ENCODE data around the gene KAZN.

The KAZN gene

GRCh38 chr1:14583788-14584187, 14.7 kb upstream of the KAZN start:
- Histone ChIP-seq H3K4me1 (ENCODE audit: control insufficient read depth, insufficient read depth, low read length, poor library complexity, severe bottlenecking) (no peaks in the 10 kb centered on the region), H3K9me3 (ENCODE audit: control insufficient read depth, low read length) (no peaks in the 10 kb centered on the region), H3K4me3 (ENCODE audit: insufficient read depth, low read depth, low read length, poor library complexity, severe bottlenecking) (no peak overlapping the region), H3K36me3 (ENCODE audit: control insufficient read depth, insufficient read depth, low read length) (no peaks in the 10 kb centered on the region), H3K27me3 (replicated peaks; ENCODE audit: control insufficient read depth, insufficient read depth, low read length, poor library complexity, severe bottlenecking) (no peaks in the 10 kb centered on the region), H3K27ac (ENCODE audit: insufficient read depth, low read length, poor library complexity, severe bottlenecking) (no peak overlapping the region)
- DNase-seq = no peak

GRCh38 chr1:14585728-14586127, 12.8 kb upstream of the KAZN start:
- no peak overlapping the region for H3K4me3 ChIP-seq (ENCODE audit: insufficient read depth, low read depth, low read length, poor library complexity, severe bottlenecking)
- H3K36me3 ChIP-seq (ENCODE audit: control insufficient read depth, insufficient read depth, low read length) = no peaks in the 10 kb centered on the region
- no peak overlapping the region for H3K27ac ChIP-seq (ENCODE audit: insufficient read depth, low read length, poor library complexity, severe bottlenecking)
- no peaks in the 10 kb centered on the region for H3K27me3 ChIP-seq (replicated peaks; ENCODE audit: control insufficient read depth, insufficient read depth, low read length, poor library complexity, severe bottlenecking)
- H3K9me3 ChIP-seq (ENCODE audit: control insufficient read depth, low read length) = no peaks in the 10 kb centered on the region
- no peaks in the 10 kb centered on the region for H3K4me1 ChIP-seq (ENCODE audit: control insufficient read depth, insufficient read depth, low read length, poor library complexity, severe bottlenecking)
- DNase-seq = no peak

DNA sequence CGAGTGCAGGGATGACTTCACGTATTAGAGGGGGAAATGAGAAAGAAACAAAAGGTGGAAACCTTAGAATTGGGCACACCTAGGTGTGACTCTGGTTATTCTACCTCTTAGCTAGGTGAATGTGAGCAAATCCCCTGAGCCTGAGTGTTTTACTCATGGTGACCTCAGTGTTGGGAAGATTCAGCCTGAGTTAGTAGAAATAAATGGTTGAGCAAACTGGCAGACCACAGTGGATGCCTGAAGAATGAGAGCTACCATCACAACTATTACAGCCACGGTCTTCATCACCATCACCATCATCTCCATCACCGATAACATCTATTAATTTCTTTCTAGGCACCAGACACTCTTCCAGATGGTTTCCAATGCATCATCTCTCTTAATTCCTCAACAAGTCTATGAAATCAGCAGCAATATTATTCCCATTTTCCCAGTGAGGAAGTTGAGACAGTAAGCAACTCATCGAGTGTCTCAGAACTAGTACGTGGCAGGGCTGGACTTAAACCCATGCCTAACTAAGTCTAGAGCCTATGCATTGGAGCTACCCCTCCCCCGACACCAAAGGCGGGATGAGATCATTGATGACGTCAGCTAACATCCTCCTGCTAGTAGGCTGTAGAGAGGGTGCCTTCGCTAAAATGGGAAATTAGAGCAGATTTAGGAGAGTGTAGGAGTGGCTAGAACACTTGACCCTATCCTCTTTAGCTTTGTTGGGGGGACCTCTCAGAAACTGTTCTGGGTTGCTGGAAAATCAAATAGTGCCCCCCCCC, 7.9 kb upstream of the KAZN start:
- Histone ChIP-seq H3K4me1 (ENCODE audit: control insufficient read depth, insufficient read depth, low read length, poor library complexity, severe bottlenecking) (no peaks in the 10 kb centered on the region), H3K36me3 (ENCODE audit: control insufficient read depth, insufficient read depth, low read length) (no peaks in the 10 kb centered on the region), H3K4me3 (ENCODE audit: insufficient read depth, low read depth, low read length, poor library complexity, severe bottlenecking) (no peak overlapping the region), H3K27ac (ENCODE audit: insufficient read depth, low read length, poor library complexity, severe bottlenecking) (no peak overlapping the region), H3K27me3 (replicated peaks; ENCODE audit: control insufficient read depth, insufficient read depth, low read length, poor library complexity, severe bottlenecking) (no peaks in the 10 kb centered on the region), H3K9me3 (ENCODE audit: control insufficient read depth, low read length) (no peaks in the 10 kb centered on the region)
- DNase-seq = no peak

DNA sequence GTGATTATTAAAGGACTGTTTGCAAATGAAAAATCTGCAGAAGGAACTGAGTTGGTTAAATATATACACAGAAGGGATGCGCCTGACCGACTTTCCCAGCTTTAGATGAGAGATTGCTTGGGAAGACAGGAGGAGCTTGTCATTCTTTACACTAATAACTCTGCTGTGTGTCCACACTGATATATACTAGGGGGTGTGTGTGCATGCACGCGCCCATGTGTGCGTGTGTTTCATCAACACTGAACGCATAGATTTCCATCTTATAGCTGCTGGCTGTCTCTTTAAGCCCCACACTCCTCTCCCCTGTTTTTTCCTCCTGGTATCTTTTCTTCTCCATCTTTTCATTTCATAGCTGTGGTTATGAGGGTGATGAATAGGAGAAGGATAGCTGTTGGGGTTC, 6.9 kb upstream of the KAZN start:
- H3K27me3 ChIP-seq (replicated peaks; ENCODE audit: control insufficient read depth, insufficient read depth, low read length, poor library complexity, severe bottlenecking) = no peaks in the 10 kb centered on the region
- H3K27ac ChIP-seq (ENCODE audit: insufficient read depth, low read length, poor library complexity, severe bottlenecking) = no peak overlapping the region
- H3K4me3 ChIP-seq (ENCODE audit: insufficient read depth, low read depth, low read length, poor library complexity, severe bottlenecking) = no peak overlapping the region
- no peak for DNase-seq
- no peaks in the 10 kb centered on the region for H3K9me3 ChIP-seq (ENCODE audit: control insufficient read depth, low read length)
- no peaks in the 10 kb centered on the region for H3K36me3 ChIP-seq (ENCODE audit: control insufficient read depth, insufficient read depth, low read length)
- no peaks in the 10 kb centered on the region for H3K4me1 ChIP-seq (ENCODE audit: control insufficient read depth, insufficient read depth, low read length, poor library complexity, severe bottlenecking)

DNA sequence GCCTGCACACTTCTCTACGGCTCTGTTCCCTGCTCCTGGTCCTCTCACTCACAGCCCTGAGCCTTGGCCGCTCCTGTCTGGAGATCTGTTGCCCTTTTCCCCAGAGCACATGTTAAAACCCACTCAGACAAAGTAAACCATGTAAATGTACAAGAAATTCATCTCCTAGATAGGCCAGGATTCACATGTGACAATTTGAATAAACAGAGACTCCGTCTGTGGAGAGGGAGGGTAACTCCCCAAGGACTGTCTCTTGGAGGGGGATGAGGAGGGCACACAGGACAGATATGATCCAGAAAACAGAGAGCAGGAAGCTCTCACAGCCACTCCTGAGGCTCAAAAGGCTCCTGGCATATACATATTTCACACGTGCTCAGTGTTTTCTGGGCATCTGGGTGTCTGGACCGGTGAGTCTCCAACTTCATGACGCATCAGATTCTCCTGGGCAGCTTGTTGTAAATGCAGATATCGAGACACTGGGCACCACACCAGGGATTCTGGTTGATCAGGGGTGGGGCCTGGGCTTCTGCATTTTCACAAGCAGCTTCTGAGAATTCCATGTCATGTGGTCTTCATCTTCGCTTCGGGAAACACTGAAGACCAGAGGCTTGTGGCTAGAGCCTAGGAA, 6.4 kb upstream of the KAZN start:
- Histone ChIP-seq H3K4me1 (ENCODE audit: control insufficient read depth, insufficient read depth, low read length, poor library complexity, severe bottlenecking) (no peaks in the 10 kb centered on the region), H3K9me3 (ENCODE audit: control insufficient read depth, low read length) (no peaks in the 10 kb centered on the region), H3K27ac (ENCODE audit: insufficient read depth, low read length, poor library complexity, severe bottlenecking) (no peak overlapping the region), H3K36me3 (ENCODE audit: control insufficient read depth, insufficient read depth, low read length) (no peaks in the 10 kb centered on the region), H3K27me3 (replicated peaks; ENCODE audit: control insufficient read depth, insufficient read depth, low read length, poor library complexity, severe bottlenecking) (no peaks in the 10 kb centered on the region), H3K4me3 (ENCODE audit: insufficient read depth, low read depth, low read length, poor library complexity, severe bottlenecking) (no peak overlapping the region)
- no peak for DNase-seq

GRCh38 chr1:14593302-14593701, 5.2 kb upstream of the KAZN start:
- peaks cover 2% of the 10 kb centered on the region for H3K27me3 ChIP-seq (replicated peaks; ENCODE audit: control insufficient read depth, insufficient read depth, low read length, poor library complexity, severe bottlenecking)
- DNase-seq = no peak
- no peaks in the 10 kb centered on the region for H3K4me1 ChIP-seq (ENCODE audit: control insufficient read depth, insufficient read depth, low read length, poor library complexity, severe bottlenecking)
- H3K4me3 ChIP-seq (ENCODE audit: insufficient read depth, low read depth, low read length, poor library complexity, severe bottlenecking) = no peak overlapping the region
- no peaks in the 10 kb centered on the region for H3K36me3 ChIP-seq (ENCODE audit: control insufficient read depth, insufficient read depth, low read length)
- no peak overlapping the region for H3K27ac ChIP-seq (ENCODE audit: insufficient read depth, low read length, poor library complexity, severe bottlenecking)
- no peaks in the 10 kb centered on the region for H3K9me3 ChIP-seq (ENCODE audit: control insufficient read depth, low read length)

GRCh38 chr1:14594045-14594444, 4.4 kb upstream of the KAZN start:
- H3K4me3 ChIP-seq (ENCODE audit: insufficient read depth, low read depth, low read length, poor library complexity, severe bottlenecking) = no peak overlapping the region
- H3K36me3 ChIP-seq (ENCODE audit: control insufficient read depth, insufficient read depth, low read length) = no peaks in the 10 kb centered on the region
- H3K27ac ChIP-seq (ENCODE audit: insufficient read depth, low read length, poor library complexity, severe bottlenecking) = no peak overlapping the region
- no peaks in the 10 kb centered on the region for H3K9me3 ChIP-seq (ENCODE audit: control insufficient read depth, low read length)
- H3K27me3 ChIP-seq (replicated peaks; ENCODE audit: control insufficient read depth, insufficient read depth, low read length, poor library complexity, severe bottlenecking) = peaks cover 6% of the 10 kb centered on the region
- H3K4me1 ChIP-seq (ENCODE audit: control insufficient read depth, insufficient read depth, low read length, poor library complexity, severe bottlenecking) = no peaks in the 10 kb centered on the region
- DNase-seq = no peak

GRCh38 chr1:14596591-14596990, 1.9 kb upstream of the KAZN start:
- no peak for DNase-seq
- H3K9me3 ChIP-seq (ENCODE audit: control insufficient read depth, low read length) = no peaks in the 10 kb centered on the region
- H3K4me1 ChIP-seq (ENCODE audit: control insufficient read depth, insufficient read depth, low read length, poor library complexity, severe bottlenecking) = no peaks in the 10 kb centered on the region

GRCh38 chr1:14597343-14598006, 1.0 kb upstream of the KAZN start:
- no peak for DNase-seq
- H3K36me3 ChIP-seq (ENCODE audit: control insufficient read depth, insufficient read depth, low read length) = no peaks in the 10 kb centered on the region
- peaks cover 6% of the 10 kb centered on the region for H3K27me3 ChIP-seq (replicated peaks; ENCODE audit: control insufficient read depth, insufficient read depth, low read length, poor library complexity, severe bottlenecking)
- no peak overlapping the region for H3K4me3 ChIP-seq (ENCODE audit: insufficient read depth, low read depth, low read length, poor library complexity, severe bottlenecking)
- no peaks in the 10 kb centered on the region for H3K4me1 ChIP-seq (ENCODE audit: control insufficient read depth, insufficient read depth, low read length, poor library complexity, severe bottlenecking)
- H3K27ac ChIP-seq (ENCODE audit: insufficient read depth, low read length, poor library complexity, severe bottlenecking) = no peak overlapping the region
- H3K9me3 ChIP-seq (ENCODE audit: control insufficient read depth, low read length) = no peaks in the 10 kb centered on the region

More at GRCh38 chr1:14596591-14596990, 1.9 kb upstream of the KAZN start:
- Histone ChIP-seq H3K4me3 (ENCODE audit: insufficient read depth, low read depth, low read length, poor library complexity, severe bottlenecking) (no peak overlapping the region), H3K27me3 (replicated peaks; ENCODE audit: control insufficient read depth, insufficient read depth, low read length, poor library complexity, severe bottlenecking) (peaks cover 6% of the 10 kb centered on the region), H3K27ac (ENCODE audit: insufficient read depth, low read length, poor library complexity, severe bottlenecking) (no peak overlapping the region), H3K36me3 (ENCODE audit: control insufficient read depth, insufficient read depth, low read length) (no peaks in the 10 kb centered on the region)

GRCh38 chr1:14598007-14598497, 433 bp upstream of the KAZN start:
- H3K4me3 ChIP-seq (ENCODE audit: insufficient read depth, low read depth, low read length, poor library complexity, severe bottlenecking) = no peak overlapping the region

More at GRCh38 chr1:14598007-14598497, 433 bp upstream of the KAZN start:
- no peaks in the 10 kb centered on the region for H3K4me1 ChIP-seq (ENCODE audit: control insufficient read depth, insufficient read depth, low read length, poor library complexity, severe bottlenecking)
- peaks cover 6% of the 10 kb centered on the region for H3K27me3 ChIP-seq (replicated peaks; ENCODE audit: control insufficient read depth, insufficient read depth, low read length, poor library complexity, severe bottlenecking)
- no peak overlapping the region for H3K27ac ChIP-seq (ENCODE audit: insufficient read depth, low read length, poor library complexity, severe bottlenecking)
- H3K36me3 ChIP-seq (ENCODE audit: control insufficient read depth, insufficient read depth, low read length) = no peaks in the 10 kb centered on the region
- DNase-seq = no peak
- H3K9me3 ChIP-seq (ENCODE audit: control insufficient read depth, low read length) = no peaks in the 10 kb centered on the region
